Psoas muscle (tissue), 8 donors: ENCODE data around the gene RABL6. TPM values are rescaled to one million over a fixed set of nuclear protein-coding genes. Genes with fewer than 3 reads are reported as not detected.
A peak's percentile ranks its signal among the peaks of the same experiment; 100 is the strongest.

Experiments used
- ATAC-seq, 4 donors: fragments of 200-7000 bp; cut with Tn5 transposase; one replicate each; pipeline ENCODE4 v1.9.1; 2020; ENCODE audit warnings: moderate library complexity in 3 of 4, mild to moderate bottlenecking in 2 of 4
- DNase-seq, 2 donors: peaks; one replicate each; pipeline ENCODE4 v3.0.0-alpha.2; 2020
- H3K27ac ChIP-seq: fragments of 200-600 bp; one replicate; pipeline ENCODE4 v1.8.0; 2022
- H3K27me3 ChIP-seq, 3 donors: fragments of 200-600 bp in 1 of 3; one replicate each; pipeline versions ENCODE4 v1.6.1 to v1.8.0; 2013 to 2022; ENCODE audit warnings: low read length in 2 of 3, mild to moderate bottlenecking in 2 of 3, moderate library complexity in 1 of 3; ENCODE audit not compliant: insufficient read depth in 3 of 3
- H3K36me3 ChIP-seq, 2 donors: fragments of 200-600 bp in 1 of 2; one replicate each; pipeline versions ENCODE4 v1.6.1 to v1.8.0; 2013 to 2022; ENCODE audit warnings: low read depth in 1 of 2, mild to moderate bottlenecking in 1 of 2, moderate library complexity in 1 of 2; ENCODE audit not compliant: insufficient read depth in 1 of 2
- H3K4me1 ChIP-seq: fragments of 200-600 bp; one replicate; pipeline ENCODE4 v1.8.0; 2022
- H3K4me3 ChIP-seq: fragments of 200-600 bp; one replicate; pipeline ENCODE4 v1.8.0; 2022; ENCODE audit warnings: mild to moderate bottlenecking
- H3K9me3 ChIP-seq: fragments of 200-600 bp; one replicate; pipeline ENCODE4 v1.8.0; 2022
- WGBS, 3 donors: extraction: QIAGEN DNeasy Blood & Tissue Kit; methylation state at CpG; one replicate each; pipeline versions ENCODE4 v1.1.6 to v1.1.7; 2013; 5-methylcytosine and 5-hydroxymethylcytosine counted together
- intact Hi-C, 2 donors: fragments of 100-400 bp; cut with DNase I; formaldehyde crosslinking; loops; one replicate each; pipeline versions ENCODE4 v1.11.0 to v1.14.2; 2022
- polyA plus RNA-seq, 3 donors: library from polyadenylated mRNA; stranded (reverse); fragments of 200-250 nt; gene quantifications; one replicate each; pipeline ENCODE4 v1.2.3, GENCODE V29; 2013
- total RNA-seq, 4 donors: library from RNA; stranded (reverse); fragmentation: NEBNext Ultra II Directional in 2 of 4; extraction: Animal tissue kit (Norgen Biotek cat#: 25700) in 2 of 4; gene quantifications; one replicate each; pipeline versions ENCODE4 v1.2.1 to v1.2.4, GENCODE V29; 2021 to 2023
- TF ChIP-seq, protein P1 (sequence below): fragments of 200-600 bp; IDR thresholded peaks from one replicate; pipeline ENCODE4 v1.8.0; 2022; ENCODE audit warnings: antibody characterized with exemption
- donor health status: healthy with polysubstance abuse.
- donor health status: DM: no; HTN: no; CAD: no; lungs with moderate emphysema.
- donor health status: Bipolar disorder and iron deficiency.
- donor health status: healthy.
- donor health status: DM: yes; HTN: yes; CAD: no.
- donor health status: DM: no; HTN: no; CAD: no.
- donor health status: DM: no; HTN: no; CAD: no.
- donor health status: DM: yes; HTN: yes; CAD: no.

Gene RABL6
- total and polyA plus RNA-seq, 7 donors, result 73.0 to 90.5 (median 82.5) TPM

- H3K4me1 ChIP-seq, result peaks cover 36% of the 10 kb centered on the region
- ATAC-seq, result peak in 3 of 4 donors; percentile 2 to 6 (median 4)
Measured at GRCh38 chr9:136806631-136807201, 1.0 kb upstream of the RABL6 start.

DNA sequence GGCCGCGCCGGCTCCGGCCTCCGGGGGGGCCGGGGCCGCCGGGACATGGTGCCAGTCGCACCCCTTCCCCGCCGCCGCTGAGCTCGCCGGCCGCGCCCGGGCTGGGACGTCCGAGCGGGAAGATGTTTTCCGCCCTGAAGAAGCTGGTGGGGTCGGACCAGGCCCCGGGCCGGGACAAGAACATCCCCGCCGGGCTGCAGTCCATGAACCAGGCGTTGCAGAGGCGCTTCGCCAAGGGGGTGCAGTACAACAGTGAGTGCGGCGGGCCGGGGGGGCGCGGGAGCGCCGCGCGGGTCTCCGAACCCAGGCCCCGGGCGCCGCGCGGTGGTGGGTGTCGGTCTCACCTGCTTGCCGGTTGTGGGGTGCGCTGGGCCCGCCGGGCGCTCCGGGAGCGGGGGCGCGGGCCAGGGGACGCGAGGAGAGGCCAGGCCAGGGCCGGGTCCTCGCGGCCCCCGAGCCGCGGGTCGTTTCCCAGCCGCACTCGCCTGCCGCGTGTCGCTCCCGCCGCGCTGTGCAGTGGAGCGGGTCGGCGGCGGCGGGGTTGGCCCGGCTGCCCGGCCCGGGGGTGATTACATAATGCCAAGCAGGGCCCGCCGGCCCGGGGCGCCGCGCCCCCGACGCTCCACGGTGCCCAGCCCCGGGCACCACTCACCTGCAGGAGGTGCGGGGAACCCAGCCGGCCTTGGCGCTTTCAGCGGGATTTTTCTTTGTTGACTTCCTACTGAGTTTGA lies 492 bp downstream of the RABL6 start:
- H3K27ac ChIP-seq, result peak overlapping the region; percentile 87
- DNase-seq (peak in 1 of 2 donors; percentile 68), ATAC-seq (peak; percentile 17 to 39 (median 28))
- no peaks in the 10 kb centered on the region for H3K9me3 ChIP-seq
- WGBS, 3 donors, result 0 to 1% (median 0%) methylated on average over 55 to 93 of the region's 93 CpGs
- peaks cover 36% of the 10 kb centered on the region for H3K4me1 ChIP-seq
- H3K4me3 ChIP-seq, result peak overlapping the region; percentile 94
- TF ChIP-seq, protein P1, sequence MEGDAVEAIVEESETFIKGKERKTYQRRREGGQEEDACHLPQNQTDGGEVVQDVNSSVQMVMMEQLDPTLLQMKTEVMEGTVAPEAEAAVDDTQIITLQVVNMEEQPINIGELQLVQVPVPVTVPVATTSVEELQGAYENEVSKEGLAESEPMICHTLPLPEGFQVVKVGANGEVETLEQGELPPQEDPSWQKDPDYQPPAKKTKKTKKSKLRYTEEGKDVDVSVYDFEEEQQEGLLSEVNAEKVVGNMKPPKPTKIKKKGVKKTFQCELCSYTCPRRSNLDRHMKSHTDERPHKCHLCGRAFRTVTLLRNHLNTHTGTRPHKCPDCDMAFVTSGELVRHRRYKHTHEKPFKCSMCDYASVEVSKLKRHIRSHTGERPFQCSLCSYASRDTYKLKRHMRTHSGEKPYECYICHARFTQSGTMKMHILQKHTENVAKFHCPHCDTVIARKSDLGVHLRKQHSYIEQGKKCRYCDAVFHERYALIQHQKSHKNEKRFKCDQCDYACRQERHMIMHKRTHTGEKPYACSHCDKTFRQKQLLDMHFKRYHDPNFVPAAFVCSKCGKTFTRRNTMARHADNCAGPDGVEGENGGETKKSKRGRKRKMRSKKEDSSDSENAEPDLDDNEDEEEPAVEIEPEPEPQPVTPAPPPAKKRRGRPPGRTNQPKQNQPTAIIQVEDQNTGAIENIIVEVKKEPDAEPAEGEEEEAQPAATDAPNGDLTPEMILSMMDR, result no peak
- H3K27me3 ChIP-seq, result no peaks in the 10 kb centered on the region
- intact Hi-C loops, result no loop called here
- peaks cover 0 to 20% of the 10 kb centered on the region in 2 donors for H3K36me3 ChIP-seq

More at GRCh38 chr9:136806631-136807201, 1.0 kb upstream of the RABL6 start:
- TF ChIP-seq, protein P1, result no peak
- intact Hi-C loops, result loop anchor here in 1 of 2 donors (1.0 kb wide), 1 partner anchor 15 kb away; the partner anchor contains the start of gene TMEM141
- Histone ChIP-seq H3K27me3 (peaks cover 0 to 2% (median 0%) of the 10 kb centered on the region in 3 donors), H3K27ac (peak overlapping the region; percentile 87), H3K4me3 (peak overlapping the region; percentile 94), H3K9me3 (no peaks in the 10 kb centered on the region), H3K36me3 (peaks cover 0 to 10% of the 10 kb centered on the region in 2 donors)
- 71 to 78% (median 74%) methylated on average over 25 of the region's 25 CpGs for WGBS, 3 donors
- no peak for DNase-seq

DNA sequence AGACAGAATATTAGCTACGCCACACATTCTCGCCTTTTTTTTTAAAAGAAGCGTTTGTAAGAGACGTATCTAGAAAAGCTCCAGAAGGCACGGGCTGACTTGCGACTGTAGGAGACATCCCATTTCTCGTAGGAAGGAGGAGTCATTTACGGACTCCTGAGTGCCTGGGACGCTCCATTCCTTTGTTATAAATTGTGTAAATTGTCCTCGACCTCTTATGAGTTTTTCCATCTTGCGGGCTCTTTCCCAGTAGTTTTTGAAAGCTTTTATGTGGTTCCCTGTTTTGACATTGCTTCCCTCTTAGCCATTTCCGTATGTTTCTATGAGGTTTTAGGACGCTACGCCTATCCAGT lies 1.0 kb downstream of the RABL6 start:
- intact Hi-C loops, result no loop called here
- Histone ChIP-seq H3K27ac (no peak overlapping the region), H3K4me1 (peaks cover 36% of the 10 kb centered on the region), H3K36me3 (peaks cover 0 to 22% of the 10 kb centered on the region in 2 donors), H3K27me3 (no peaks in the 10 kb centered on the region), H3K9me3 (no peaks in the 10 kb centered on the region), H3K4me3 (peak overlapping the region; percentile 94)
- DNase-seq (no peak), ATAC-seq (no peak)
- TF ChIP-seq, protein P1, result no peak
- WGBS, 3 donors, result 8 to 12% (median 8%) methylated on average over 14 of the region's 14 CpGs

- ATAC-seq (no peak), DNase-seq (no peak)
- TF ChIP-seq, protein P1, result no peak
- Histone ChIP-seq H3K4me3 (no peak overlapping the region), H3K27me3 (no peaks in the 10 kb centered on the region), H3K4me1 (peaks cover 12% of the 10 kb centered on the region), H3K36me3 (peaks cover 0 to 39% of the 10 kb centered on the region in 2 donors), H3K27ac (no peak overlapping the region), H3K9me3 (no peaks in the 10 kb centered on the region)
- 87 to 94% (median 91%) methylated on average over 13 of the region's 13 CpGs for WGBS, 3 donors
- intact Hi-C loops, result no loop called here
Measured at GRCh38 chr9:136814725-136815421, 7.1 kb downstream of the RABL6 start.
